ENCODE results near the gene HBE1.

HBE1 gene

DNA sequence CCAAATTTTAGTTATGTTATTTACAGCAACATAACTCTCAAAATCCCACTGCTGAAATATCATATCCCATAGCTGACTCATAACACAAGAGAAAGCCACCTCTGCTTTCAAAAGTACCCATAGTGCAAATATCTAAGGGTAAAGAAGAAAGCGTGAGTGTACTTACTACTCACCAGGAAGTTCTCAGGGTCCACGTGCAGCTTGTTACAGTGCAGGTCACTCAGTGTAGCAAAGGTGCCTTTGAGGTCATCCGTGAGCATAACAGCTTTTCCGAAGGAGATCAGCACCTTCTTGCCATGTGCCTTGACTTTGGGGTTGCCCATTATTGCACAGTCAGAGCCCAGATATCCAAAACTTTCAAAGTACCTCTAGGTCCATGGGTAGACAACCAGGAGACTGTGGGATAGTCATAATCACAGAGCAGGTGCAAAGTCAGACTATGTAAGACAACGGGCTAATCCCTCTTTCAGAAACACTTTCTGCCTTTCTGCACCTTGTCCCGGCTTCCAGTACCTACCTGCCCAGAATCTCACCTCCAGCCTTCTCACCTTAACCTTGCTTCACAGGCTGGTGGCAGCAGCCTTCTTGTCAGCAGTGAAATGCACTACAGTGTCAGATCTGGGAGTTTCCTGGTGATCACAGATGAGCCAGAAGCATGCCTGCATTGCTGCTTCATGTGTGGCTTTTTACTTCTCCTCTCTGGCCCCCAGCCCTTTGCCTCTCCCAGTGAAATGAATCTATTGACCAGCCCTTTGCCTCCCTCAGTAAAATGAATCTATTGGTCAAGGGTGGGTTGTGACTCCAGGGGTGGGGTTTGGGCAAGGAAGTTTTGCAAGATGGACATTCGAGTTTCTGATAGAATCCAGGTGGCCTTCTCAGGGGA, 26.6 kb downstream of the HBE1 start:
- H3K4me3 ChIP-seq (ENCODE audit: low read depth, low read length), result no peak overlapping the region
- TF ChIP-seq, protein P1, sequence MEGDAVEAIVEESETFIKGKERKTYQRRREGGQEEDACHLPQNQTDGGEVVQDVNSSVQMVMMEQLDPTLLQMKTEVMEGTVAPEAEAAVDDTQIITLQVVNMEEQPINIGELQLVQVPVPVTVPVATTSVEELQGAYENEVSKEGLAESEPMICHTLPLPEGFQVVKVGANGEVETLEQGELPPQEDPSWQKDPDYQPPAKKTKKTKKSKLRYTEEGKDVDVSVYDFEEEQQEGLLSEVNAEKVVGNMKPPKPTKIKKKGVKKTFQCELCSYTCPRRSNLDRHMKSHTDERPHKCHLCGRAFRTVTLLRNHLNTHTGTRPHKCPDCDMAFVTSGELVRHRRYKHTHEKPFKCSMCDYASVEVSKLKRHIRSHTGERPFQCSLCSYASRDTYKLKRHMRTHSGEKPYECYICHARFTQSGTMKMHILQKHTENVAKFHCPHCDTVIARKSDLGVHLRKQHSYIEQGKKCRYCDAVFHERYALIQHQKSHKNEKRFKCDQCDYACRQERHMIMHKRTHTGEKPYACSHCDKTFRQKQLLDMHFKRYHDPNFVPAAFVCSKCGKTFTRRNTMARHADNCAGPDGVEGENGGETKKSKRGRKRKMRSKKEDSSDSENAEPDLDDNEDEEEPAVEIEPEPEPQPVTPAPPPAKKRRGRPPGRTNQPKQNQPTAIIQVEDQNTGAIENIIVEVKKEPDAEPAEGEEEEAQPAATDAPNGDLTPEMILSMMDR (IDR thresholded peaks at IDR 0.05; ENCODE audit: low read depth, low read length), result no peak

DNA sequence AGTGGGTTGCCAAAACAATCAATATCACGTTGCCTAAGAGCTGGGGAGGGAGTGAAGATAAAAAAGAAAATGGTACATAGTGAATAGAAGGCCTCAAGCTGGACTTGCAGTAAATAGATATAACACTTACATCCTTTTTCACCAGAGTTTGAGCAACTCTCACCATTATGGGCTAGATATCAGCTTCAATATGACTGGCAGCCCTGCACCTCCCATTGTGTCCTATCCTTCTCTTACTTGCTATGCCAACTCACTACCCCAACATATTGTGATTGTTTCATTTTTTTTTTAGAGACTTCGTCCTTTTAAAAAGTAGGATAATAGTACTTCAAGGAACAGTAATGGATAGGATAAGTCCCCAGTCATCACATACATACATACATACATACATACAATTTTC, 27.5 kb downstream of the HBE1 start:
- no peak overlapping the region for H3K4me3 ChIP-seq (ENCODE audit: low read depth, low read length)
- TF ChIP-seq, protein P1 (IDR thresholded peaks at IDR 0.05; ENCODE audit: low read depth, low read length), result no peak

DNA sequence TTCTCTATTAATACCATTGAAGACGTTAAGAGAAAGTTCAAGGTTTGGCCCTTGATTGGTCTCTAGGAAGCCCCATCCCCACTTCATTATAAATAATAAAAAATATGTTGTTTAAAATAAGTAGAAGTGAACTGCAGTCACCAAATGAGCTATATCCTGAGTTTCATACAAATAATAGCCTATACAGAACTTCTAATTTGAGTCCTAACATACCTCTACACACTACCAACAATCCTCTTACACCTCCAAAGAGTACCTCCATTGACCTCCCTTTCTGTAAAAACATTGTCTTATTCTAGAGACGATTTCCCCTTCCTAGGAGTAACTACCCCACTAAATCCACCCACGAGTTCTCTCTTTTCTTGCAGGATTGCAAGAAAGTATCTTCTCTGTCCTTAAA, 28.3 kb downstream of the HBE1 start:
- TF ChIP-seq, protein P1 (IDR thresholded peaks at IDR 0.05; ENCODE audit: low read depth, low read length), result no peak
- H3K4me3 ChIP-seq (ENCODE audit: low read depth, low read length), result no peak overlapping the region

DNA sequence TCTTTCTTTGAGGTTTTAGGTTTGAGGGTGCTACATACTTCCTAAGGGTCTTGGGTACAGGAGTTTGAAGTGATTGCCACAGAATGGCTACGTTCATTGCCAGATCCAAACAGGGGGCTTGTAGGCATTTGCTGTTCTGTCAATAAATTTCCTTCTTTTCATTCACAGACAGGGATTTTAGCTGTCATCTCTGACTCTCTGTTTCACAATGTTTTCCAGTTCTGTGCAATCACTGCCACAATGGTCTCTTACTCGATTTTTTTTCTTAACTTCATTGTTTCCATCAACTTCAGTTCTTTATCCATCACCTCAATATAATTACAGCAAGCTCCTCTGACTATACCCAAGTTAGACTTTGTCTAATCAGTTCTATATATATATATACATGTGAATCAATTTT, 29.3 kb downstream of the HBE1 start:
- H3K4me3 ChIP-seq (ENCODE audit: low read depth, low read length), result no peak overlapping the region
- TF ChIP-seq, protein P1 (IDR thresholded peaks at IDR 0.05; ENCODE audit: low read depth, low read length), result no peak

DNA sequence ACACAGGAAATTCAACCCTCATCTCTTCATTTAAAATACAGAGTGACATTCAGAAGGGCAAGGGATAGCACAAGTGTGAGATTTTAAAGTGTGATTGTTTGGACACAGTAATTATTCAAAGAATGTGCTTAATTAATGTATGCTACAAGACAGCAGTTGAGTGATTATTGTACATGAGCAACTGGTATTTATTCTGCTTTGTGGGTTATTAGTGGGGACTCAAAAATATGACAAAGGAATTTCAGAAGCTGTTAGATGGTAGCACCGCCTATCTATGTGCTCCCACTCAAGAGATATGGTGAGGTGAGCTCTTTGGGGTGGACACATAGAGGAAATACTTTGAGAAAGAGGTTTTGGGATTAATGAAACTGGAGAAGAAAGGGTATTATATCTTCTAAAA, 29.7 kb downstream of the HBE1 start:
- TF ChIP-seq, protein P1 (IDR thresholded peaks at IDR 0.05; ENCODE audit: low read depth, low read length), result no peak
- H3K4me3 ChIP-seq (ENCODE audit: low read depth, low read length), result no peak overlapping the region

DNA sequence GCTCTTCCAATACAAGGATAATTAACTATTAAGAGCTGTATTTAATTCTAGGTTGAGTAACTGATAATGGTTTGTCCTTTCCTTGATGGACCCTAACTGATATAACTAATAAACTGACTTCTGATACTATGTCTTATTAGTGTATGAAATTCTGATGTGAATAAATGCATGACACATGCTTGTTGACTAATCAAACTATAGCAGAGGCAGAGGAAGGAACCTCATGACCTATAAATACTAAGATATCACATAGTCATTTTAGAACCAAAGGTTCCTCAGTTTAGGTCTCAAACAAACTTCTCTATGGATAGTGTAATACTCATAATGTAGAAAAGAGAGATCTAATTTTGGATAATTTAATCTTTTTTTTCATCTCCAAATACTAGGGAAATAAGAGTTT, 30.7 kb downstream of the HBE1 start:
- TF ChIP-seq, protein P1 (IDR thresholded peaks at IDR 0.05; ENCODE audit: low read depth, low read length), result no peak

DNA sequence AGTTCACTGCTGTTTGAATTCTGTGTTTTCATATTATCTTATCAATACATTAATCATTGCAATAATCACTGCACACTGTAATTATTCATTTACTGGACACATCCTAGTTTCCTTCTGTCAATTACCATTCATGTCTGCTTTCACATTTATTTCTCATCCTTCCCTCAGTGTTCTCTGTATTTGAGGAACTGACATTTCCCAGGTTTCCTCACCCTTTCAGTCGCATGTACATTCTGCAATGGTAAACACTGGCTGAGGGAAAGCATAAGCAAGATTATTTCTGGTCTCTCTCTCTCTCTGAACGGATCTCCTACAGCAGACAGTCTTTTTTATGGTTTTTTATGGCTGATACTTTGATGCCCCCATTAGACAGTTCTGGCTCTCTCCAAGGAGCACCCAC, 31.3 kb downstream of the HBE1 start:
- TF ChIP-seq, protein P1 (IDR thresholded peaks at IDR 0.05; ENCODE audit: low read depth, low read length), result no peak
- no peak overlapping the region for H3K4me3 ChIP-seq (ENCODE audit: low read depth, low read length)

More for the DNA sequence above, 30.7 kb downstream of the HBE1 start:
- H3K4me3 ChIP-seq (ENCODE audit: low read depth, low read length), result no peak overlapping the region
